HG03025 (cell line): ENCODE measurements around the gene DCST1.

Source experiments
- ATAC-seq: cut with Tn5 transposase; IDR thresholded peaks from one replicate; pipeline ENCODE4 v1.9.1; 2021; ENCODE audit warnings: mild to moderate bottlenecking, moderate library complexity; ENCODE audit not compliant: unreplicated experiment, low FRiP score

DCST1 gene

DNA sequence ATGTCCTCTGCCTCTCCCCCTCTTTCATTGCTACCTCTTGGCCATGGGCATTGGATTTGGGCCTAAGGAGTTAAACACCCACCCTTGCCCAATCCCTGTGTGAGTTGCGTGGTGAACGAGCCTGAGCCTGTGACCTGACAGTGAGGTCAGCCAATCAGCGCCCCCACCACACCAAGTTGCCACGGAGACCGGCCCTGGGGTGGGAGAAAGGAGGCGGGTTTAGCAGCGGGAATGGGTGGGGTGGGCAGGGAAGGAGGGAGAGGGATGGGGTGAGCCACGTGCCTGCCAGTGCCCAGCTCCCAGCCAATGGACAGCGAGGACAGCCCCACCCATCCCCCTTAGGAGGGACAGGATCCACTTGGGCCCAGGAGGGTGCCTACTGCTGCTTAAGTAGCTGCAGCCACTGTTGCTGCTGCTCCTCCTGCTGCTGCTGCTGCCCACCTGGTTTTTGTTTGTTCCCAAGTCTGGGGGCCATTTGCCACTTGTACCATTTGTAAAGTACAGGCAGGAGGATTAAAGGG lies 21.5 kb upstream of the DCST1 start:
- ATAC-seq: no peak

DNA sequence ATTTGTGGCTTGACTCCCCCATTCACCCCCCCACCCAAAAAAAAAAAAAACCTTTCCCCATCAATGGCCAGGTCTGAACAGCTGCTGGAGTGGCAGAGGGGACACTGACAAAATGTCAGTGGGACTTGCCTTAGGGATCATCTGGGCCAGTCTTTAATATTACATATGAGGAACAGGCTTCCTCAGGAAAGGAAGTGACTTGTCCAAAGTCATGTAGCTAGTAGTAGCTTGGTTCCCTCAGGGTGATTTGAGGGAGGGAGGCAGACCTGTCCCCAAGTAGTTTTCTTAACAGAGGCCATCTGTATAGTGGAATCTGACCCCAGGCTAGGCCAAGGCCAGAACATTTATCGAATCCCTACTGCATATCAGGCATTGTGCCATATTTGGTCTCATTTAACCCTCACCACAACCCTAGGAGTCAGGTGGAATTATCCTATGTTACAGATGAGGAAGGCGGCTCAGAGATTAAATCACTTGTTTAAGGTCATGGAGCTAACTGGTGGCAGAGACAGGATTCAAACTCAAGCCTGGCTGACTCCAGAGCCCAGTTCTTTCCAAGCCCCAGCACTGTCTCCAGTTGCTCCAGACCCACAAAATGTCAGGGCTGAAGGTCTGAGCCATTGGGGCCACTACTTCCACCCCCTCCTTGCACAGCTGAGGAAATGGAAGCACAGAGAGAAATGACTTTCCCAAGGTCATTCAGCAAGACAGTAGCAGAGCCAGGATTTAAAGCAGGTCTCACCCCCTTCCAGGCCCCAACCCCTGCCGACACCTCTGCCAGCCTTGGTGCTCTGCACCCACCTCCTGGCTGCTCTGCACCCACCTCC lies 20.6 kb upstream of the DCST1 start:
- no peak for ATAC-seq

DNA sequence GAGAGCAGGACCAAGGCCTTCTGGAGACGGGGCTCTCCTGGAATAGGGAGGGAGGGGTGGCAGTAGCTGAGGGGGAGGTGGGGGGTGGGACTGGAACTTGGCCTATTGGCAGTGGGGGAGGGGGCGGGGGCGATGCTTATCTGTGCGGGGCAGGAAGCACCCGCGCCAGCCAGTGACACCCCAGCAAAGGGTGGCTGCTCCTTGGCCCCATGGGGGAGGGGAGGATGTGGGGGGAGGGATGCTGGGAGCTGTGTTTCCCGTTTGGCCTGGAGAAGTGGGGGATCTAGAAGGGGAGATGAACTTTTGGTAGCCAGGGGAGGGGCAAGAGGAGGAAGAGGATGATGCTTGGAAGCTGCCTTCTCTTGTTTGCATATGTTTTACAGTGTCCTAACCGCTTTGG lies 20.0 kb upstream of the DCST1 start:
- ATAC-seq: no peak

DNA sequence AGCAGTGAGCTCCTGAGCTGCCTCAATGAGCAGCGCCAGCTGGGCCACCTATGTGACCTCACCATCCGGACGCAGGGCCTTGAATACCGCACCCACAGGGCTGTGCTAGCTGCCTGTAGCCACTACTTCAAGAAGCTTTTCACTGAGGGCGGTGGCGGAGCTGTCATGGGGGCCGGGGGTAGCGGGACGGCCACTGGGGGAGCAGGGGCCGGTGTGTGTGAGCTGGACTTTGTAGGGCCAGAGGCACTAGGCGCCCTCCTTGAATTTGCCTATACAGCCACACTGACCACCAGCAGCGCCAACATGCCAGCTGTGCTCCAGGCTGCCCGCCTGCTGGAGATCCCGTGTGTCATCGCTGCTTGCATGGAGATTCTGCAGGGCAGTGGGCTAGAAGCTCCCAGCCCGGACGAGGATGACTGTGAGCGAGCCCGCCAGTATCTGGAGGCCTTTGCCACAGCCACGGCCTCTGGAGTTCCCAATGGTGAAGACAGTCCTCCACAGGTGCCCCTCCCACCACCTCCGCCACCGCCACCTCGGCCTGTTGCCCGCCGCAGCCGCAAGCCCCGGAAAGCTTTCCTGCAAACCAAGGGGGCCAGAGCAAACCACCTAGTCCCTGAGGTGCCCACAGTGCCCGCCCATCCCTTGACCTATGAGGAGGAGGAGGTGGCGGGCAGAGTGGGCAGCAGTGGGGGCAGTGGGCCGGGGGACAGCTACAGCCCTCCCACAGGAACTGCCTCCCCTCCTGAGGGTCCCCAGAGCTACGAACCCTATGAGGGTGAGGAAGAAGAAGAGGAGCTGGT lies 18.7 kb upstream of the DCST1 start:
- ATAC-seq: no peak

DNA sequence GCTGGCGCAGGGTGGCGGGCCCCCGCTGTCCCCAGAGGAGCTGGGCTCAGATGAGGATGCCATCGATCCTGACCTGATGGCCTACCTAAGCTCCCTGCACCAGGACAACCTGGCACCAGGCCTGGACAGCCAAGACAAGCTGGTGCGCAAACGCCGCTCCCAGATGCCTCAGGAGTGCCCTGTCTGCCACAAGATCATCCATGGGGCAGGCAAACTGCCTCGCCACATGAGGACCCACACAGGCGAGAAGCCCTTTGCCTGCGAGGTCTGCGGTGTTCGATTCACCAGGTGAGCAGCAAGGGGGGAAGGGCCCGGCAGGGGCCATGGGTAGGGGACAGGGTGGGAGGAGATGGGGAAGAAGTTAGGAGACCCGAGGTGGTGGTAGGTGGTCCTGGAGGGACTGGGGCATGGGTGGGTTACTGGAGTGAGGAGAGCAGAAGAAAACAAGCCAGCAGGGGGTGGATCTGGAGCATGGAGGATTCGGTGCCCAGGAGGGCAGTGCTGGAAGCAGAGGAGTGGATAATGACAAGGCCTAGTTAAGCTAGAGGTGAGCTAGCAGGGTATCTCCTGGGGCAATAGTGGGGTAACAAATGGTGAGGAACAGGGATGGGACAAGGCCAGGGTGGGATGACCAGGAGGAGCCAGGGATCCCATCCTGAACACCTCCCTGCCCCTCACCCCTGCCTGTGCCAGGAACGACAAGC lies 17.9 kb upstream of the DCST1 start:
- no peak for ATAC-seq

DNA sequence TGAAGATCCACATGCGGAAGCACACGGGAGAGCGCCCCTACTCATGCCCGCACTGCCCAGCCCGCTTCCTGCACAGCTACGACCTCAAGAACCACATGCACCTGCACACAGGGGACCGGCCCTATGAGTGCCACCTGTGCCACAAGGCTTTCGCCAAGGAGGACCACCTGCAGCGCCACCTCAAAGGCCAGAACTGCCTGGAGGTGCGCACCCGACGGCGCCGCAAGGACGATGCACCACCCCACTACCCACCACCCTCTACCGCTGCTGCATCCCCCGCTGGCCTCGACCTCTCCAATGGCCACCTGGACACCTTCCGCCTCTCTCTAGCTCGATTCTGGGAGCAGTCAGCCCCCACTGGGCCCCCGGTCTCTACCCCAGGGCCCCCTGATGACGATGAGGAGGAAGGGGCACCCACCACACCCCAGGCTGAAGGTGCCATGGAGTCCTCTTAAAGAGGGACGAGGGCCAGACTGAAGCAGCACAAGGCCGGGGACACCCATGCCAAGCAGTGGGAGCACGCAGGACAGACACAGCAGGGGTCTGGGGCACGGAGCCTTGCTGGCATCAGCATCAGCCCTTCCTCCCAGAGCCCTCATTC lies 17.3 kb upstream of the DCST1 start:
- no peak for ATAC-seq

DNA sequence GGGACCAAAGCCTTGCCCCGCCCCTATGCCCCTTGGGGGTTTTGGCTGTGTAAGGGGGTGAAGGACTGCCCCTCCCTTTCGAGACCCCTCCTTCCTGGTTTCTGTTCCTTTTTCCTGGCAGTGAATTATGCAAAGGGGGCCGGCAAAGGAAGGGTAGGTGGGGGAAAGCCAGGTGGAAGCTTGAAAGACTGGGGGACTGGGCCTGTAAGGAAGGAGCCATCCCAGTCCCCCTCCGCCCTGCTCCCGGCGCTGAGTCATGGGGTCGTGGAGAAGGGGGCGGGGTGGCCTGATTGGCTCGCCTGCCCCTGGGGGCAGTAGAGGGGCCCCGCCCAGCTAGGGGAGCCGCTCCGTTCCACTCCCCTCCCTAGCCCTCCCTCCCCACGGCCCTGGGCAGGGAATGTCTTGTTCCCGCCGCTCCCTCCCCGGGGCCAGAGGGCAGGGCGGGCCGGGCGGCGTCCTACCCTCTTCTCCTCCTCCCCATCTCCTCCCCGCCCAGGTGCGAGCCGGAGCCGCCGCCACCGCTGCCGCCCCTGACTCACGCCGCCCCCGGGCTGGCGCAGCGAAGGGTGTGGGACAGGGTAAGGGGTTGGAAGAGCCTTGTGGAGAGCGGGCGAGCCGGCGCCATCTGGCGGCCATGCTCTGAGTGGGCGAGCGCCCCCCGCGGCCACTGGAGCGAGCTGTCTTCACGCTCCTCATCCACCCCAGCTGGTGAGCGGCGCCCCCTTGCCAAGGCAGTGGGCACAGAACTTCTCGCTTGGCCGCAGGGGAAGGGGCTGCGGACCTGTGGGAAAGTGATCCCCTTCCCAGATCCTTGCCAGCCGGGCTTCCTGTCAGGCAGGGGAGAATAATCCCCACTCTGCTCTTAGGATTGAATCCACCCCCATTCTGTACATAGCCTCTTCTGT lies 16.3 kb upstream of the DCST1 start:
- ATAC-seq: peak; percentile 55

DNA sequence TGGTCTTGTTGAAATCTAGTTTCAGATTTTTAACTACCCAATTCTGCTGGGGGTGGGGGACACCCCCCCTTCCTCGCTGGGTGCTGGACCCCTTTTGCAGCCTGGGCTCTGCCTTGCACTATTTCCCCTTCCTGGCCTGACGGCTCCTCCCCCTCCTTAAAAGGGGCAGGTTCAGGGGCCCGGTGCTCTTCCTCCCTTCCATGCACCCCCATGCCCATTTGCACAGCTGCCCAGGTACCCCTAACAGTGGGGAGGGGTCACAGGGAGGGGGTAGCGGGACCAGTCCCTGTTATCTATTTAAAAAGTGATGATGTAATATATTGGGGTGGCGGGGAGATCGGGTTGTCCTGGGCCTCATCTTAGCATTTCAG lies 15.7 kb upstream of the DCST1 start:
- ATAC-seq: no peak

DNA sequence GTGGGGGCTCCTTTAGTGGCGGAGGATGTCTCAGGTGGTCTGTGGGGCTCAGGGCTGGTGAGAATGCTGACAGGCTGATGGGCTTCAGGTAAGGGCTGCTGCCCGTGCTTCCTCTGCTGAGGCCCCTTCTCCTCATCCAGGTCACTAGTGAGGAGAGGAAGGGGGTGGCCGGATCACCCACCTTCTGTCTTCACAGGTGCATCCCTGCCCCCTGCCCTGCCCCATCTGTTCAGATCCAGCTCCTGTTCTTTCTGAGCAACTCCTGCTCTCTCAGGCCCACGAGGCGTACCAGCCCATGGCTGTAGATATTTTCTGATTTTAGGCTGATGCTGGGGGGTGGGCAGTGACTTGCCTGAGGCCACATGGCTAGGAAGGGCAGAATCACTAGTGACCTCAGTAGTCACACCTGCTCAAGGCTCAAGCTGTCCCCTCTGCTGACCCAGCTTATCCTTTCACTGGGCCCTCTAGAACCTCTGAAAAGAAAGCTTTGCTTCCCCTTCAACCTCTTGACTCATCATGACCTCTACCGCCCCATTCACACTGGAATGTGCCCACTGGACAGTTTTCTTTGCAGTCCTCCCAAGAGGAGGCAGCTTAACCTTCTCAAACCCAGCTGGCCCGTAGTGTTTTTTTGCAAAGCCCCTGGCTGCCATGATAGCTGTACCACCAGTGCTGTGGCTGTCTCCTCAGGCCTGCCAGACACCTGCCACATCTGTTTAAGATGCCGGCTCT lies 14.8 kb upstream of the DCST1 start:
- ATAC-seq: no peak

DNA sequence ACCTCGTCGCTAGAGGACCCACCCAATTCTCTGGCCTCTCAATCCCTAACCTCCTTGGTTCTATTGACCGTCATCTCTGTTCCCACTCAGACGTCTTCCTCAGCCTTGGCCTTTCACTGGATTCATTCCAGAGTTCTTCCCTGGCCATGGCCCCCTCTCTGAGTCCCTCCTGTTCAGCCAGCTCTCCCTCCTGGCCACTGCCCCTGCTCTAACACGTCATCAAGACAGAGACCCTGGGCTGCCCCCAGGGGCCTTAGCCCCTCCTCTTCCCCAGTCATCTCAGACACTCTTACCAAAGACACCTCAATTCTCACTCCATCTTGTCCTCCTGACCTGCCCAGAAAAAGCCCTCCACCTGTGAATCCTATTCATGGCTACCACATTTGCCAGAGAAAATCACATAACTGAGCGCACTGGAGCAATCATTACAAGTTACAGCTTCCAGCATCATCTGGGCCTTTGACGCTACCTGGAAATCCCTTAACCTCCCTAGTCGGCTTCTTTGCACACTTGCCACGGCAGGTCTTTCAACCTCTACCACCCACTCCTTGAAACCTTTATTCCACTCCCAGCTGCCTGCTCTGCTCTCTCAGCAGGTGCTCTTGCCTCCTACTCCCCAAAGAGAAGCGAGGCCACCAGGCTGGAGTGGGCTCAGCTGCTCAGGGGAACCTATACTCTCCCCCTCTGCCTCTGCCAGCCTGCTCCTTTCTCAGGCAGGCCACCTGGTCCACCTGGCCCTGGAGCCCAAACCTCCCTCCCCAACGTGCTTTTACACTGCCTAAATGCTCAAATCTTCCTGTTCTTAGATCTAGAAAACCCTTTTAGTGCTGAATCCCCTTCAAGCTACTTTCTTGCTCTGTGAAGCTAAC lies 14.0 kb upstream of the DCST1 start:
- ATAC-seq: no peak

DNA sequence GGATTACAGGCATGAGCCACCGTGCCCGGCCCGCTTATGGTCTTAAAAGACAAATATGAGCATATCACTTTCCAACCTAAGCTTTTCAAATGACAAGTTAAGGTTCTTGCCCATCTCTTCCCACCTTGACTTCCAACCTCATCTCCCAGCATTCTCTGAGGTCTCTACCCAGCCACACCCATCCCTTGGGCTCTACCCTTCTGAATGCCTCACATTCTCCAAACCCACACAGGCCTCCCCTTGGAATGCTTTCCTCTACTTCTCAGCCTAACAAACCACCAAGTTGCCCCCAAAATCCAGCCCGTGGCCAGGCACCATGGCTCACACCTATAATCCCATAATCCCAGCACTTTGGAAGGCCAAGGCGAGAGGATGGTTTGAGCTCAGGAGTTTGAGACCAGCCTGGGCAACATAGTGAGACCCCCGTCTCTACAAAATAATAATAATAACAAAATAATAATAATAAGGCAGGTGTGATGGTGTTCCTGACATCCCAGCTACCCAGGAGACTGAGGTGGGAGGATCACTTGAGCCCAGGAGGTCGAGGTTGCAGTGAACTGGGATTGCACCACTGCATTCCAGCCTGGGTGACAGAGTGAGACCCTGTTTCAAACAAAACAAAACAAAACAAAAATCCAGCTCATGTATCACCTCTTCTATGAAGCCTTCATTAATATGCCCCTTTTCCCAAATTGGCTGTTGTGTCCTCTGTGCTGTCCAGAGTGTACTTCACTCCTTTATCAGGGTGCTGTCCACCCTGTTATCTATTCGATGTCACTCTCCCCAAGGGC lies 11.3 kb upstream of the DCST1 start:
- no peak for ATAC-seq

DNA sequence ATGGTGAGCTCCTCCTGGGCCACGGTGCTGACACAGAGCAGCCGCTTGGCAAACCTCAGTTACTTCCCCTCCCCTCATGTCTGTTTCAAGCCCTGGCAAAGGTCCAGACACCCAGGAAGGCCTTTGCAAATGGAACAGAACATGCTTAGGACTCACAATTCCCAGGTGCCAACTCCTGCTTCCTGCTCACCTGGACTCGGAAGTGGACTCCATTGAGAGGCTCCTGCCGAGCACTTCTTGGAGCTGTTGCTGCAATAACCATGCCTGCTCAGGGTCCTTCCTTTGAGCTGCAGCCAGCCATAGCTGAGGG lies 10.7 kb upstream of the DCST1 start:
- no peak for ATAC-seq

DNA sequence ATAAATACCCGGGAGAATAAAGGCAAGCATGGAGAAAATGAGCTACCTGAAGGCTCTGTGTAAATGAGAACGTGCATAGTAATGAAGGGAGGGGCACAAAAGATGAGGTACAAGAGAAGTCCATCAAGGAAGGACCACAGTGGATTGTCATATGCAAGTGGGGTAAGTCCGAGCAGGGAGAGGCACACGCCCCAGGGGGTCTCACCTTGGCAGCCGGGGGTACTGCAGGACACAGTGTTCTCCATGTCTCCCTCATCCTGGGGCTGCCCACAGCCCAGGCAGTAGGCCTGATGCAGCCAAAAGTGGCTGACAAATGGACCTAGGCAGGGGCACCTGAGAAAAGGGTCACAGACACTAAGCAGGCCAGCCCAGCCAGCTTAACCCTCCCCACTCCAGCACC lies 10.0 kb upstream of the DCST1 start:
- no peak for ATAC-seq

DNA sequence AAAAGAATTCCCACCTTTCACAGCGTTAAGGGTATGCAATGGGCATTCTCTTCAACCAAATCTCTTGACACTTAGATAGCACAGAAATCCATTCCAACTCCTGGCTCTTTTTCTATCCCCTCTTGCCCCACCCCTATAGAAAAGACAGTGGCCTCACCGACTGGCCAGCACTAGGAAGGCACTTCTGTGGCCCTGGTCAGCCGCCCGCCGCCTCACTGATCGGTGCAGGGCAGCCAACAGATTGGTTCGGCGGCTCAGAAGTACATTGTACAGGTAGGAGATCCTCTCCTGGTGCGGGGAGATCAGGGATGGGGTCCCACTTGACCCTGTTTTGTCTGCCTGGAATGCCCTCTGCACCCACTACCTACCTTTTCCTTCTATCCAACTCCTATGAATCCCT lies 9.3 kb upstream of the DCST1 start:
- no peak for ATAC-seq

DNA sequence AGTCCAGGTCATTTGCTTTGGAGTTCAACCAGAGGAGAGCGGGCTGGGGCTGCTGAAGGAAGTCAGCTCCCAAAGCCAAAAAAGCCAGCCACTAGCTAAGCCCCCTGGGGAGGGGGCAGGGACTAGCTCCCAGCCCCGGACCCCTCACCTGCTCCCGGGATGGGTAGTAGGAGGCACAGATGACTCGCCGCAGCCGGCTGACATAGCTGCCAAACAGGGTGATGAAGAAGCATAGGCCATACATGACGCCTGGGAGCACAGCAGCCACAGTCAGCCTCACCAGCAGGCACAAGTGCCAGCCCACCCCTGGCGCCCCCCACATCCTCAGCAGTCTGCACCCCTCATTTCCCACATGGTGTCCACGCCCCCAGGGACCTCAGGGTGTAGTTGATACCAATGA lies 7.5 kb upstream of the DCST1 start:
- no peak for ATAC-seq

DNA sequence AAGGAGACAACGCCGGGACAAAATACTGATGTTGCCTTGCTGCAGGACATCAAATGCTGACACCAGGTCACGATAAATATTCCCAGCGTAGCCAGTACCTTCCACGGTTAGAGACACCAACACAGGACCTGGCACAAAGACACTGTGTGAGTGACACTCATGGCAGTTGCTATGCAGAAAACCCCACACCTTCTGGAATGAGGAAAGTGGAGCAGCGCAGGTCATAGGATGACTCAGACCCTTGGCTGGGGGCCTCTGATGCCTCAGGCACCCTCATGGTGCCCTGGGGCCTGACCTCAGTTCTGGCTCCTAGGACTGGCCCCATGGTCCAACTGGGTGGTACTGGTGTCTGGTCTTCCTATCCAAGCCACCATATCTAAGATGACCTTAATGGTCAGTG lies 7.0 kb upstream of the DCST1 start:
- no peak for ATAC-seq

DNA sequence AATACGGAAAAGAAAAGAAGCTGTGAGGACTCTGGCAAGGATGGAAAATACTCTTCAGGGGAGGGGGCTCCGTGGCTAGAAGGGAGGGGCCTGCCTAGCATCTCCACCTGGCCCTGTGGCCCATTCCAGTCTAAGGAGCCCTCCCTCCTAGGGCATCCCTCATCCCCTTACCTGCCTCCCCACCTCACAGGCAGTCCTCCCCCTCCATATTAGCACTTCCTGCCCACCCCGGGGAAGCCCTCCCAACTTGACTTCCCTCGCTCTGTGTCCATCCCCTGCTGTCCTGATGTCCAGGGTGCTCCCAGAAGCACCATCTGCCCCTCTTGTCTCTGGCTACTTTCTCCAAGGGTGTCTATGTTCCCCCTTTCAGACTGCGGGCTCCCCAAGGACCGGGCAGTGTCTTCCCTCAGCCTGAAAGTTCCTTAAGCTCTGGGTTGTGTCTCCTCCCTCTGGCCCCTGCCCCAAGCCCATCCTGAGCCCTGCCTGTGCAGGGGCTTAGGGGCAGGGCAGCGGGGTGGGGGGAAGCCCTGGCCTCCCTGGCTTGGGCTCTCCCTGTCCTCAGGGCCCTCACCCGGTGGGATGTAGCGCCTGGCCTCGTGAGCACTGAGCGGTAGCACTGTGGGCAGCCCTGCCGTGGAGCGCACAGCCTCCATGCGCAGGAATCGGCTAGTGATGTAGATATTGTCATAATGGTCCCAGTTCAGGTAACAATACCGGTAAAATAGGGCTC lies 3.9 kb upstream of the DCST1 start:
- ATAC-seq: no peak
